Calu3 (cell line): ENCODE data around the gene SLC24A3. TPM values are rescaled to one million over a fixed set of nuclear protein-coding genes. Genes with fewer than 3 reads are reported as not detected.

ENCODE experiments used
- BruUV-seq: library from RNA; stranded (reverse); fragments of 400-500 nt; replicated peaks from 2 replicates; lab custom pipeline; 2021; lab: Mats Ljungman, UMichigan
- CTCF ChIA-PET: fragments of 300-600 bp; sonication (Branson Sonifier 250); formaldehyde crosslinking; loops from one replicate; lab custom pipeline; 2022; ENCODE audit warnings: antibody characterized with exemption; lab: Charles Lee
- DNase-seq: peaks from one replicate; pipeline ENCODE4 v3.0.0; 2022
- H3K27ac Mint-ChIP-seq: one replicate; pipeline ENCODE4 v1.8.0; 2022; ENCODE audit warnings: mixed read lengths; ENCODE audit not compliant: unreplicated experiment
- H3K27me3 Mint-ChIP-seq: one replicate; pipeline ENCODE4 v1.8.0; 2022; ENCODE audit warnings: mixed read lengths; ENCODE audit not compliant: unreplicated experiment
- H3K36me3 Mint-ChIP-seq: one replicate; pipeline ENCODE4 v1.8.0; 2022; ENCODE audit warnings: mild to moderate bottlenecking, moderate library complexity, mixed read lengths; ENCODE audit not compliant: insufficient read depth, unreplicated experiment
- H3K4me1 Mint-ChIP-seq: one replicate; pipeline ENCODE4 v1.8.0; 2022; ENCODE audit warnings: mild to moderate bottlenecking, low read depth, mixed read lengths; ENCODE audit not compliant: unreplicated experiment
- H3K4me3 Mint-ChIP-seq: one replicate; pipeline ENCODE4 v1.8.0; 2022; ENCODE audit warnings: mild to moderate bottlenecking, low read depth, moderate library complexity, mixed read lengths; ENCODE audit not compliant: unreplicated experiment
- H3K9me3 Mint-ChIP-seq: one replicate; pipeline ENCODE4 v1.8.0; 2022; ENCODE audit warnings: low read depth, mixed read lengths; ENCODE audit not compliant: unreplicated experiment
- CTCF ChIP-seq: fragments of 200-600 bp; IDR thresholded peaks from one replicate; pipeline ENCODE4 v1.8.0; 2022; ENCODE audit warnings: antibody characterized with exemption; ENCODE audit not compliant: unreplicated experiment
- intact Hi-C: fragments of 100-400 bp; cut with micrococcal nuclease; formaldehyde crosslinking; loops from one replicate; pipeline ENCODE4 v1.10.0; 2022; ENCODE audit not compliant: unreplicated experiment
- total RNA-seq: library from RNA; stranded (reverse); gene quantifications from 2 replicates; pipeline ENCODE4 v1.2.3, GENCODE V29; 2022

SLC24A3 gene
- total RNA-seq, 1 experiment from 2014 or later: not detected

GRCh38 chr20:19272976-19273654 is 60.7 kb downstream of the SLC24A3 start:
- Mint-ChIP-seq H3K36me3 (no peaks in the 10 kb centered on the region), H3K4me3 (no peak overlapping the region), H3K4me1 (no peaks in the 10 kb centered on the region), H3K27me3 (no peaks in the 10 kb centered on the region), H3K27ac (no peak overlapping the region), H3K9me3 (no peaks in the 10 kb centered on the region)
- BruUV-seq: no TSS peak
- TF ChIP-seq CTCF: no peak
- intact Hi-C loops: no loop called here
- DNase-seq: no peak
- CTCF ChIA-PET: no interaction called here

GRCh38 chr20:19274001-19274400 is 61.6 kb downstream of the SLC24A3 start:
- intact Hi-C loops: no loop called here
- no TSS peak for BruUV-seq
- H3K27ac Mint-ChIP-seq: no peak overlapping the region
- no peak for DNase-seq
- peaks cover 2% of the 10 kb centered on the region for H3K27me3 Mint-ChIP-seq
- H3K9me3 Mint-ChIP-seq: no peaks in the 10 kb centered on the region
- no peaks in the 10 kb centered on the region for H3K36me3 Mint-ChIP-seq
- H3K4me3 Mint-ChIP-seq: no peak overlapping the region
- CTCF ChIA-PET: no interaction called here
- H3K4me1 Mint-ChIP-seq: no peaks in the 10 kb centered on the region
- TF ChIP-seq CTCF: no peak

- TF ChIP-seq CTCF: no peak
- Mint-ChIP-seq H3K4me1 (no peaks in the 10 kb centered on the region), H3K27me3 (peaks cover 7% of the 10 kb centered on the region), H3K27ac (no peak overlapping the region), H3K9me3 (peaks cover 2% of the 10 kb centered on the region), H3K36me3 (no peaks in the 10 kb centered on the region), H3K4me3 (no peak overlapping the region)
- intact Hi-C loops: no loop called here
- no peak for DNase-seq
- CTCF ChIA-PET: no interaction called here
- BruUV-seq: no TSS peak
Observed at GRCh38 chr20:19274412-19275015, 62.1 kb downstream of the SLC24A3 start.

- Mint-ChIP-seq H3K4me1 (no peaks in the 10 kb centered on the region), H3K4me3 (no peak overlapping the region), H3K27me3 (peaks cover 13% of the 10 kb centered on the region), H3K9me3 (peaks cover 2% of the 10 kb centered on the region), H3K36me3 (no peaks in the 10 kb centered on the region), H3K27ac (no peak overlapping the region)
- intact Hi-C loops: no loop called here
- no TSS peak for BruUV-seq
- CTCF ChIA-PET: no interaction called here
- TF ChIP-seq CTCF: no peak
- DNase-seq: no peak
Observed at GRCh38 chr20:19275038-19275629, 62.7 kb downstream of the SLC24A3 start.
